ENCODE results near the gene DCDC2C.

DCDC2C gene

GRCh38 chr2:3895021-3895420 is 191.6 kb downstream of the DCDC2C start:
- no peak for DNase-seq (ENCODE audit: low read depth)

Measured in iris pigment epithelial cell (primary cell).